Placental epithelial cell (primary cell): ENCODE data around the gene FAM236C. TPM values are rescaled to one million over a fixed set of nuclear protein-coding genes. Genes with fewer than 3 reads are reported as not detected.

ENCODE experiments used
- total RNA-seq: library from RNA; depleted of rRNA; stranded (reverse); fragments of >200 nt; gene quantifications from 2 replicates; pipeline ENCODE4 v1.2.3, GENCODE V29; 2012

Gene FAM236C
- not detected in 2 replicates for total RNA-seq

GRCh38 chrX:72912315-72912714 lies at the start of gene FAM236C:
TSS of gene FAM236C (plus strand) at chrX:72912615. CDS start at chrX:72912715, 100 bp downstream.

GRCh38 chrX:72937906-72938305 lies 25.5 kb downstream of the FAM236C start, which contains the start of gene FAM236A:
TSS of gene FAM236A (plus strand) at chrX:72938206. CDS start at chrX:72938263, 57 bp downstream.

GRCh38 chrX:72943819-72944169 lies 31.4 kb downstream of the FAM236C start, which contains the start of gene DMRTC1:
TSS of gene DMRTC1 (minus strand) at chrX:72943837. CDS start at chrX:72875694, 68,143 bp downstream.

Other genes starting within 250 kb of the FAM236C start
- 19.6 and 27.5 TPM in 2 replicates for gene PHKA1, start 198.3 kb upstream of the FAM236C start, total RNA-seq
- gene DMRTC1B, start 135.7 kb upstream of the FAM236C start, total RNA-seq, result under 0.01 TPM in 1 of 2 replicates, not detected in the other
- gene FAM236B, start 130.0 kb upstream of the FAM236C start, total RNA-seq, result not detected in 2 replicates
- gene FAM236D, start 104.4 kb upstream of the FAM236C start, total RNA-seq, result not detected in 2 replicates
- not detected in 2 replicates for gene FAM236A, start 25.6 kb downstream of the FAM236C start, total RNA-seq
- gene DMRTC1, start 31.2 kb downstream of the FAM236C start, total RNA-seq, result not detected in 2 replicates
- not detected in 2 replicates for gene PABPC1L2B, start 90.3 kb downstream of the FAM236C start, total RNA-seq
- not detected in 2 replicates for gene PABPC1L2A, start 166.9 kb downstream of the FAM236C start, total RNA-seq